GM12865 (cell line): Measurements from ENCODE around the gene PCNX2.

ENCODE experiments used
- DNase-seq: peaks from one replicate; pipeline ENCODE4 v3.0.0; 2010; ENCODE audit warnings: low read depth
- H3K4me3 ChIP-seq: 2 replicates; pipeline ENCODE4 v1.5.1; 2011; ENCODE audit warnings: mild to moderate bottlenecking, low read depth, low read length, control low read depth
- TF ChIP-seq, protein P1 (sequence below): IDR thresholded peaks from 2 replicates; pipeline ENCODE4 v1.5.1; 2011; ENCODE audit warnings: low read length, control low read depth, low read depth, inconsistent platforms; ENCODE audit not compliant: insufficient read depth; ENCODE audit errors: missing control alignments

PCNX2 gene

GRCh38 chr1:233105225-233105624 is 190.3 kb downstream of the PCNX2 start:
- H3K4me3 ChIP-seq = no peak overlapping the region
- TF ChIP-seq, protein P1, sequence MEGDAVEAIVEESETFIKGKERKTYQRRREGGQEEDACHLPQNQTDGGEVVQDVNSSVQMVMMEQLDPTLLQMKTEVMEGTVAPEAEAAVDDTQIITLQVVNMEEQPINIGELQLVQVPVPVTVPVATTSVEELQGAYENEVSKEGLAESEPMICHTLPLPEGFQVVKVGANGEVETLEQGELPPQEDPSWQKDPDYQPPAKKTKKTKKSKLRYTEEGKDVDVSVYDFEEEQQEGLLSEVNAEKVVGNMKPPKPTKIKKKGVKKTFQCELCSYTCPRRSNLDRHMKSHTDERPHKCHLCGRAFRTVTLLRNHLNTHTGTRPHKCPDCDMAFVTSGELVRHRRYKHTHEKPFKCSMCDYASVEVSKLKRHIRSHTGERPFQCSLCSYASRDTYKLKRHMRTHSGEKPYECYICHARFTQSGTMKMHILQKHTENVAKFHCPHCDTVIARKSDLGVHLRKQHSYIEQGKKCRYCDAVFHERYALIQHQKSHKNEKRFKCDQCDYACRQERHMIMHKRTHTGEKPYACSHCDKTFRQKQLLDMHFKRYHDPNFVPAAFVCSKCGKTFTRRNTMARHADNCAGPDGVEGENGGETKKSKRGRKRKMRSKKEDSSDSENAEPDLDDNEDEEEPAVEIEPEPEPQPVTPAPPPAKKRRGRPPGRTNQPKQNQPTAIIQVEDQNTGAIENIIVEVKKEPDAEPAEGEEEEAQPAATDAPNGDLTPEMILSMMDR = no peak
- no peak for DNase-seq

DNA sequence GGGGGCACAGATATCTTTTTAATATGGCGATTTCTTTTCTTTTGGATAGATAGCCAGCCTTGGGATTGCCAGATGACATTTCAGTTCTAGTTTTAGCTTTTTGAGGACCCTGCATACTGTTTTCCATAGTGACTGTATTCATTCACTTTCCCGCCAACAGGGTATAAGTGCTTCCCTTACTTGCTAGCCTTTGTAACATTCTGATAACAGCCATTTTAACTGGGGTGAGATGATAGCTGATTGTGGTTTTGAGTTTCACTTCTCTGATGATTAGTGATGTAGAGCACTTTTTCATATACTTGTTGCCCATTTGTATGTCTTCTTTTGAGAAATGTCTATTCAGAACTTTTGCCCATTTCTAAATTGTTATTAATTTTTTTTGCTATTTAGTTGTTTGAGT is 193.2 kb downstream of the PCNX2 start:
- H3K4me3 ChIP-seq = no peak overlapping the region
- DNase-seq = no peak

DNA sequence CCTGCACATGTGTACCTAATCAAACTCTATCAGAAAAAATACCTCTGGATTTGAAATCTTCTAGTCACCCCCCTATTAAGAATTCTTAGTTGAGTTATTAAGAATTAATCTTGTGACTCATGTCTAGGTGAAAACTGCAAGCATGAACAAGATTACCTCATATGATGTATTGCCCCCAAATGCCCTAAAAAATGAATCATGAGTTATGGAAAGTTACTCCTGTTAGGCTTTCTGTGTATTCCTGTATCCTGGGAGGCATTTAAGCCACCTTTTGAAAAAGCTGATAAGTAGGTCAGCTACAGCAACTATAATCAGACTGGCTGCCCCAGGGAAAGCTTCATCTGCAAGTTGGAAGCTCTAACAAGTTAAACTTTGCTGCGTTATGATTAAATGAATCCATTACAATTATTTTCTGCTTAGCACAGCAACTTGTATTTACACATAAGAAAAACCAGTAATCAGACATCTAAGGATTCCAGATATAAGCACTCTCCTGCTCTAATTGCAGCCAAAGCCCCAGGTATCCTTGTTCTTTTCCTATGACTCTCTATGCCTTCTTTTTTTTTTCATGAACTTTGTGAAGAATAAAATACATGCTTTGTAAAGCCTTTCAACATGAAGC is 197.5 kb downstream of the PCNX2 start:
- TF ChIP-seq, protein P1 = no peak
- H3K4me3 ChIP-seq = no peak overlapping the region
- no peak for DNase-seq

More for the DNA sequence above, 193.2 kb downstream of the PCNX2 start:
- TF ChIP-seq, protein P1 = no peak

GRCh38 chr1:233097546-233097945 is 198.0 kb downstream of the PCNX2 start:
- no peak overlapping the region for H3K4me3 ChIP-seq
- no peak for DNase-seq
- TF ChIP-seq, protein P1 = no peak

DNA sequence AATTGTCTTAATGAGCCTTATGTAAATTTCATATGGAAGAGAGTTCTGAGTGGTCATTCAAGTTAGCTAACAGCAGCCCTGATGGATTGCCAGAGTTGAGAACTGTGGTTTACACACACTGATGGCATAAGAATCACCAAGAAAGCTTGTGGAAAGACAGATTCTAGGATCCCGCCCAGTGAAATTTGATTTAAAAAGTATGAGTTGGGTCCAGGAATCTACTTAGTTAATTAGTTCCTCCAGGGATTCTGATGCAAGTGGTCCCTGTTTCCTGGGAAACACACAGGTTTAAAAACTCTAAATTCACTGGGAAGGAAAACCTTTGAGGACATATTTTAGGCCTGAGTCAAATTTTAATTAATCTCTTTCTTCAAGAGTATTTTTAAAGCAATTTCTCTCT is 200.8 kb downstream of the PCNX2 start:
- DNase-seq = no peak
- TF ChIP-seq, protein P1 = no peak
- H3K4me3 ChIP-seq = no peak overlapping the region

- TF ChIP-seq, protein P1 = no peak
Measured at GRCh38 chr1:233094269-233094668, 201.3 kb downstream of the PCNX2 start.

More at GRCh38 chr1:233094269-233094668, 201.3 kb downstream of the PCNX2 start:
- no peak for DNase-seq
- no peak overlapping the region for H3K4me3 ChIP-seq
